Measurements from ENCODE around the gene LRRFIP2.

DNA sequence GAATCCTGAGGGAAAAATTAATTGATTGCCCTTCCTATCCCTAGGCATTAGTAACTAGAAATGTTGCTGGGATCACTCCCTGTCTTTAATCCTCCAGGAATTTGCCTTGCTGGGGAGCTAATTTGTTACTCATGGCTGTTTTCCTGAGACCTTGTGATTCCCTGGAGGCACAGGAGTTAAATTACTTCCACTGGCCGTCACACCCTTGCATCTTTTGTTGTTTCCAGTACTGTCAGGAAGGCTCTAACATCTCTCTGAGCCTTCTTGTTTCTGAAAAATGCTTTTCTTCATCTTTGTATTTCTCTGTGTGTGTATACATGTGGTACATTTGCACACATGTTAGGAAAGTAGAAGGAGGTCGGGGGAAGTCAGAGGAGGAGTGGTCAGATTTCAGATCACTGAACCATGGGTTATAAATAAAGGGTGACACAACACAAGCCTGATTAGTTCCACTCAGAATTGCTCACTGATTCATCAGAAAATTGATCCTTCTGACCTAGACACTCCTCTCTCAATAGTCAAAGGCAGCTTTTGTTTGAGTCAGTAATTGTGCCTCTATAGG, 23.5 kb upstream of the LRRFIP2 start:
- TF ChIP-seq SUZ12 (IDR thresholded peaks at IDR 0.05) (no peak), BHLHE40 (IDR thresholded peaks at IDR 0.05; ENCODE audit: borderline replicate concordance) (no peak), SP1 (IDR thresholded peaks at IDR 0.05) (no peak), ELF4 (IDR thresholded peaks at IDR 0.05) (no peak), LEF1 (IDR thresholded peaks at IDR 0.05; ENCODE audit: borderline replicate concordance) (no peak), NFRKB (IDR thresholded peaks at IDR 0.05) (no peak), ARNT (IDR thresholded peaks at IDR 0.05) (no peak), FOXA1 (IDR thresholded peaks at IDR 0.05) (no peak), TARDBP (IDR thresholded peaks at IDR 0.05) (no peak), FOXM1 (IDR thresholded peaks at IDR 0.05; ENCODE audit: borderline replicate concordance) (no peak)
